Measurements from ENCODE around the gene CLSTN2. TPM values are rescaled to one million over a fixed set of nuclear protein-coding genes. Genes with fewer than 3 reads are reported as not detected.

Gene CLSTN2
- total RNA-seq, 4 donors from 2014 or later: 13.4 to 21.3 (median 19.4) TPM

GRCh38 chr3:140094487-140094886, 159.5 kb downstream of the CLSTN2 start:
- Histone ChIP-seq H3K36me3 (no peaks in the 10 kb centered on the region), H3K4me3 (no peak overlapping the region), H3K9me3 (no peaks in the 10 kb centered on the region), H3K27me3 (no peaks in the 10 kb centered on the region), H3K27ac (no peak overlapping the region), H3K4me1 (peaks cover 0 to 14% (median 0%) of the 10 kb centered on the region in 4 donors)
- TF ChIP-seq EP300 (IDR thresholded peaks at IDR 0.05): no peak
- no peak for TF ChIP-seq POLR2A (IDR thresholded peaks at IDR 0.05)
- no peak for TF ChIP-seq CTCF (IDR thresholded peaks at IDR 0.05)
- 88 to 93% methylated on average over 1 of the region's 1 CpG for WGBS, 2 donors
- no peak for DNase-seq (ENCODE audit: low spot score in 2 of 2)

- DNase-seq (ENCODE audit: low spot score in 2 of 2): no peak
- TF ChIP-seq CTCF (IDR thresholded peaks at IDR 0.05): no peak
- TF ChIP-seq EP300 (IDR thresholded peaks at IDR 0.05): no peak
- TF ChIP-seq POLR2A (IDR thresholded peaks at IDR 0.05): no peak
- 83 to 84% methylated on average over 3 of the region's 3 CpGs for WGBS, 2 donors
- H3K27me3 ChIP-seq: no peaks in the 10 kb centered on the region
- no peak overlapping the region for H3K4me3 ChIP-seq
- H3K27ac ChIP-seq: no peak overlapping the region
- H3K4me1 ChIP-seq: peaks cover 0 to 14% (median 0%) of the 10 kb centered on the region in 4 donors
- H3K36me3 ChIP-seq: no peaks in the 10 kb centered on the region
- H3K9me3 ChIP-seq: no peaks in the 10 kb centered on the region
Measured at GRCh38 chr3:140096037-140096436, 161.1 kb downstream of the CLSTN2 start.

GRCh38 chr3:140097874-140098635, 163.1 kb downstream of the CLSTN2 start:
- Histone ChIP-seq H3K4me1 (peaks cover 0 to 9% (median 0%) of the 10 kb centered on the region in 4 donors), H3K36me3 (no peaks in the 10 kb centered on the region), H3K4me3 (no peak overlapping the region), H3K27ac (no peak overlapping the region), H3K27me3 (no peaks in the 10 kb centered on the region), H3K9me3 (no peaks in the 10 kb centered on the region)
- no peak for DNase-seq (ENCODE audit: low spot score in 2 of 2)
- WGBS, 2 donors: 58 to 60% methylated on average over 3 of the region's 3 CpGs
- no peak for TF ChIP-seq EP300 (IDR thresholded peaks at IDR 0.05)
- TF ChIP-seq CTCF (IDR thresholded peaks at IDR 0.05): no peak
- no peak for TF ChIP-seq POLR2A (IDR thresholded peaks at IDR 0.05)

GRCh38 chr3:140100479-140100878, 165.5 kb downstream of the CLSTN2 start:
- WGBS, 2 donors: 58 to 84% methylated on average over 7 of the region's 7 CpGs
- H3K9me3 ChIP-seq: no peaks in the 10 kb centered on the region
- no peak overlapping the region for H3K4me3 ChIP-seq
- H3K27me3 ChIP-seq: no peaks in the 10 kb centered on the region
- no peak for DNase-seq (ENCODE audit: low spot score in 2 of 2)
- TF ChIP-seq EP300 (IDR thresholded peaks at IDR 0.05) (no peak), POLR2A (IDR thresholded peaks at IDR 0.05) (no peak), CTCF (IDR thresholded peaks at IDR 0.05) (no peak)
- no peak overlapping the region for H3K27ac ChIP-seq
- H3K4me1 ChIP-seq: no peaks in the 10 kb centered on the region
- H3K36me3 ChIP-seq: no peaks in the 10 kb centered on the region

GRCh38 chr3:140103166-140103565, 168.2 kb downstream of the CLSTN2 start:
- no peaks in the 10 kb centered on the region for H3K27me3 ChIP-seq
- TF ChIP-seq EP300 (IDR thresholded peaks at IDR 0.05): no peak
- no peak for TF ChIP-seq CTCF (IDR thresholded peaks at IDR 0.05)
- TF ChIP-seq POLR2A (IDR thresholded peaks at IDR 0.05): no peak
- H3K9me3 ChIP-seq: no peaks in the 10 kb centered on the region
- 54 to 78% methylated on average over 1 of the region's 1 CpG for WGBS, 2 donors
- H3K27ac ChIP-seq: no peak overlapping the region
- no peak overlapping the region for H3K4me3 ChIP-seq
- H3K4me1 ChIP-seq: no peaks in the 10 kb centered on the region
- no peak for DNase-seq (ENCODE audit: low spot score in 2 of 2)
- H3K36me3 ChIP-seq: no peaks in the 10 kb centered on the region

Measured in tibial nerve (tissue), 4 donors.